Fibroblast of pulmonary artery (primary cell): ENCODE data around the gene AR.

Experiments
- DNase-seq: peaks from one replicate; pipeline ENCODE4 v3.0.0-alpha.2; 2010; ENCODE audit warnings: low read depth
- H3K4me3 ChIP-seq: replicated peaks from 2 replicates; pipeline ENCODE4 v1.5.1; 2011; ENCODE audit warnings: low read depth, mild to moderate bottlenecking, control low read depth, low read length, moderate library complexity
- TF ChIP-seq, protein P1 (sequence below): IDR thresholded peaks from 2 replicates; pipeline ENCODE4 v1.5.1; 2011; ENCODE audit warnings: mild to moderate bottlenecking, control low read depth, low read length, inconsistent platforms; ENCODE audit errors: missing control alignments

Gene AR

GRCh38 chrX:67610282-67610681 lies 66.5 kb downstream of the AR start:
- TF ChIP-seq, protein P1, sequence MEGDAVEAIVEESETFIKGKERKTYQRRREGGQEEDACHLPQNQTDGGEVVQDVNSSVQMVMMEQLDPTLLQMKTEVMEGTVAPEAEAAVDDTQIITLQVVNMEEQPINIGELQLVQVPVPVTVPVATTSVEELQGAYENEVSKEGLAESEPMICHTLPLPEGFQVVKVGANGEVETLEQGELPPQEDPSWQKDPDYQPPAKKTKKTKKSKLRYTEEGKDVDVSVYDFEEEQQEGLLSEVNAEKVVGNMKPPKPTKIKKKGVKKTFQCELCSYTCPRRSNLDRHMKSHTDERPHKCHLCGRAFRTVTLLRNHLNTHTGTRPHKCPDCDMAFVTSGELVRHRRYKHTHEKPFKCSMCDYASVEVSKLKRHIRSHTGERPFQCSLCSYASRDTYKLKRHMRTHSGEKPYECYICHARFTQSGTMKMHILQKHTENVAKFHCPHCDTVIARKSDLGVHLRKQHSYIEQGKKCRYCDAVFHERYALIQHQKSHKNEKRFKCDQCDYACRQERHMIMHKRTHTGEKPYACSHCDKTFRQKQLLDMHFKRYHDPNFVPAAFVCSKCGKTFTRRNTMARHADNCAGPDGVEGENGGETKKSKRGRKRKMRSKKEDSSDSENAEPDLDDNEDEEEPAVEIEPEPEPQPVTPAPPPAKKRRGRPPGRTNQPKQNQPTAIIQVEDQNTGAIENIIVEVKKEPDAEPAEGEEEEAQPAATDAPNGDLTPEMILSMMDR: no peak
- no peak overlapping the region for H3K4me3 ChIP-seq
- no peak for DNase-seq

- DNase-seq: no peak
These were observed 68.4 kb downstream of the AR start for GRCh38 chrX:67612231-67612630.

GRCh38 chrX:67613366-67613765 lies 69.5 kb downstream of the AR start:
- H3K4me3 ChIP-seq: no peak overlapping the region
- TF ChIP-seq, protein P1: no peak
- peak; percentile 20 for DNase-seq

More at GRCh38 chrX:67612231-67612630, 68.4 kb downstream of the AR start:
- no peak overlapping the region for H3K4me3 ChIP-seq
- TF ChIP-seq, protein P1: no peak

- no peak for DNase-seq
- TF ChIP-seq, protein P1: no peak
- H3K4me3 ChIP-seq: no peak overlapping the region
These were observed 70.2 kb downstream of the AR start for GRCh38 chrX:67613996-67614395.

GRCh38 chrX:67614423-67614822 lies 70.6 kb downstream of the AR start:
- DNase-seq: peak; percentile 70

GRCh38 chrX:67619253-67619652 lies 75.4 kb downstream of the AR start:
- DNase-seq: peak; percentile 38
- TF ChIP-seq, protein P1: no peak
- no peak overlapping the region for H3K4me3 ChIP-seq

More at GRCh38 chrX:67614423-67614822, 70.6 kb downstream of the AR start:
- H3K4me3 ChIP-seq: no peak overlapping the region
- TF ChIP-seq, protein P1: no peak

- TF ChIP-seq, protein P1: no peak
- no peak overlapping the region for H3K4me3 ChIP-seq
- DNase-seq: no peak
These were observed 78.3 kb downstream of the AR start for GRCh38 chrX:67622053-67622585.
